ENCODE results near the gene LIMK1. TPM values are rescaled to one million over a fixed set of nuclear protein-coding genes. Genes with fewer than 3 reads are reported as not detected.

Gene LIMK1
- total and polyA plus RNA-seq, 2 of the 4 experiments (the other 2 are of a cell fraction), result 25.8 to 48.0 TPM

DNA sequence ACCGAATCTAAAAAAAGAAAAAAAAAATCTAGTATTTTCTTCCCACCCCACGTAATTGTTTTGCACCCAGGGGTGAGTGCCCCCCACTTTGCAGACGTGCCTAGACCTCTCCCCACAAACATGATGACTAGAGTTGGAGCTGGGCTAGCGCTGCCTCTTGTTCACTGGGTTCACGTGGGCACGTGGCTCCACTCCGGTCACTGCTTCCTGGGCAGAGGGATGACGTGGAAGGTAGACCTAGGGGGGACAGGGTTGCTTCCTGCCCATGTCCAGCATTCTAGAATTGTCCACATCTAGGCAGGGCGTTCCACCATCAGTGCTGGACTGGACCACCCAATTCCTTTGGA is 861 bp upstream of the LIMK1 start:
- WGBS, 2 experiments (ENCODE audit: extremely low coverage in 2 of 2, insufficient read length in 1 of 2), result 89% methylated on average over 5 of the region's 9 CpGs; no CpG with 5 or more reads in 1 of the 2 experiments
- peak overlapping the region; percentile 57 to 89 for H4K8ac ChIP-seq (ENCODE audit: low read depth in 2 of 2, low read length in 2 of 2)
- peak overlapping the region; percentile 90 for H2AFZ ChIP-seq (replicated peaks; ENCODE audit: low read length, poor library complexity)
- TF ChIP-seq, protein P1, sequence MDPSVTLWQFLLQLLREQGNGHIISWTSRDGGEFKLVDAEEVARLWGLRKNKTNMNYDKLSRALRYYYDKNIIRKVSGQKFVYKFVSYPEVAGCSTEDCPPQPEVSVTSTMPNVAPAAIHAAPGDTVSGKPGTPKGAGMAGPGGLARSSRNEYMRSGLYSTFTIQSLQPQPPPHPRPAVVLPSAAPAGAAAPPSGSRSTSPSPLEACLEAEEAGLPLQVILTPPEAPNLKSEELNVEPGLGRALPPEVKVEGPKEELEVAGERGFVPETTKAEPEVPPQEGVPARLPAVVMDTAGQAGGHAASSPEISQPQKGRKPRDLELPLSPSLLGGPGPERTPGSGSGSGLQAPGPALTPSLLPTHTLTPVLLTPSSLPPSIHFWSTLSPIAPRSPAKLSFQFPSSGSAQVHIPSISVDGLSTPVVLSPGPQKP (IDR thresholded peaks at IDR 0.05; ENCODE audit: borderline replicate concordance, low read depth, low read length), result no peak
- TF ChIP-seq CTCF (conservative IDR thresholded peaks at IDR 0.05; ENCODE audit: low read depth, low read length) (no peak), CEBPB (IDR thresholded peaks at IDR 0.05; ENCODE audit: low read depth, low read length) (no peak), RCOR1 (IDR thresholded peaks at IDR 0.05; ENCODE audit: insufficient replicate concordance, low read length) (no peak), MAZ (IDR thresholded peaks at IDR 0.05; ENCODE audit: borderline replicate concordance, low read depth, low read length) (no peak), RFX5 (IDR thresholded peaks at IDR 0.05; ENCODE audit: low read depth, low read length) (no peak), MAFK (IDR thresholded peaks at IDR 0.05; ENCODE audit: low read depth, low read length) (no peak)
- dilution Hi-C loops (cut with HindIII; ENCODE audit: low sequenced_read_pairs, unreplicated experiment) (no loop called here), intact Hi-C loops (cut with micrococcal nuclease) (no loop called here), in situ Hi-C loops (cut with MboI; ENCODE audit: low sequenced_read_pairs) (no loop called here)
- 0 out of 2 replicates have a peak overlapping the region, but pooled peaks have one; percentile 14 for H3K14ac ChIP-seq (replicated peaks; ENCODE audit: low read depth, low read length)
- peaks cover 11% of the 10 kb centered on the region for H4K20me1 ChIP-seq (ENCODE audit: insufficient read depth, low read length)
- H3K27me3 ChIP-seq (ENCODE audit: control insufficient read depth, insufficient read depth, low read length), result no peaks in the 10 kb centered on the region
- ChIA-PET CTCF (interaction anchor here (1.1 kb wide), 1 partner anchor 216 kb away, joined by 3 read pairs; no protein-coding TSS in a partner anchor), POLR2A (ENCODE audit: unreplicated experiment) (no interaction called here)
- H3K4ac ChIP-seq (ENCODE audit: low read depth, low read length), result peak overlapping the region; percentile 79
- peak overlapping the region; percentile 82 for H3K9ac ChIP-seq (ENCODE audit: low read depth, low read length)
- peak overlapping the region; percentile 50 for H4K5ac ChIP-seq (ENCODE audit: low read depth, low read length)
- no peak overlapping the region for H2BK20ac ChIP-seq (ENCODE audit: low read depth, low read length)
- no peak overlapping the region for H3K56ac ChIP-seq (ENCODE audit: extremely low read depth, insufficient read depth, low read length)
- no peak overlapping the region for H2BK120ac ChIP-seq (ENCODE audit: low read depth, low read length)
- H3K4me3 ChIP-seq (ENCODE audit: insufficient read depth, low read depth, low read length), result no peak overlapping the region
- H2AK5ac ChIP-seq (ENCODE audit: low read depth, low read length), result peak overlapping the region; percentile 95
- peak overlapping the region; percentile 28; the same call in 1 of the 2 replicates for H3K18ac ChIP-seq (ENCODE audit: low read depth, low read length)
- peak overlapping the region; percentile 58; the same call in 1 of the 2 replicates for H4K91ac ChIP-seq (ENCODE audit: insufficient read depth, low read depth, low read length)
- BruUV-seq (replicated peaks), result no TSS peak
- H2AK9ac ChIP-seq (replicated peaks; ENCODE audit: low read depth, low read length, poor library complexity), result peak overlapping the region; percentile 91
- H3K4me1 ChIP-seq (ENCODE audit: control insufficient read depth, insufficient read depth, low read length), result peaks cover 24% of the 10 kb centered on the region
- H3K36me3 ChIP-seq (ENCODE audit: control insufficient read depth, insufficient read depth, low read length), result peaks cover 8% of the 10 kb centered on the region
- peaks cover 17 to 34% of the 10 kb centered on the region in 2 experiments for H3K79me1 ChIP-seq (ENCODE audit: low read depth in 1 of 2, low read length in 2 of 2)
- no peak for ATAC-seq (ENCODE audit: low read depth)
- no peaks in the 10 kb centered on the region for H3K9me3 ChIP-seq (ENCODE audit: control insufficient read depth, insufficient read depth, low read length)
- DNase-seq, result no peak
- H2BK5ac ChIP-seq (ENCODE audit: low read depth, low read length, poor library complexity, severe bottlenecking), result peak overlapping the region; percentile 27
- H3K9me1 ChIP-seq (ENCODE audit: insufficient read depth, low read length), result peaks cover 23% of the 10 kb centered on the region
- H3K23ac ChIP-seq (ENCODE audit: low read depth, low read length), result peak overlapping the region; percentile 66; the same call in 1 of the 2 replicates
- H3K27ac ChIP-seq (ENCODE audit: insufficient read depth, low read length), result peak overlapping the region; percentile 96
- peak overlapping the region; percentile 81; the same call in 1 of the 2 replicates for H3K4me2 ChIP-seq (ENCODE audit: low read depth, low read length)
- H2BK15ac ChIP-seq (ENCODE audit: low read depth, low read length), result peak overlapping the region; percentile 74; the same call in 1 of the 3 replicates

Measured in IMR-90 (cell line).